Tibial nerve (tissue), 3 donors: ENCODE measurements around the gene PNLDC1.

Experiments used
- CTCF ChIP-seq, 5 experiments: fragments of 200-600 bp in 3 of 5; fragments of 450-650 bp in 2 of 5; sonication (generic) in 3 of 5; IDR thresholded peaks; one replicate each; pipeline ENCODE4 v1.5.1; 2016 to 2019; ENCODE audit warnings: antibody characterized with exemption in 5 of 5, mild to moderate bottlenecking in 3 of 5, moderate library complexity in 2 of 5
- POLR2A ChIP-seq, 2 donors: fragments of 450-650 bp; IDR thresholded peaks; one replicate each; pipeline ENCODE4 v1.6.1; 2017; ENCODE audit warnings: antibody characterized with exemption in 2 of 2, mild to moderate bottlenecking in 2 of 2, moderate library complexity in 2 of 2

GRCh38 chr6:159797554-159797953 lies 2.5 kb upstream of the PNLDC1 start:
- TF ChIP-seq POLR2A (IDR thresholded peaks at IDR 0.05) (no peak), CTCF (IDR thresholded peaks at IDR 0.05) (no peak)
